Mesenchymal stem cell (in vitro differentiated cells and primary cell): ENCODE results near the gene SLC30A3.
A peak's percentile ranks its signal among the peaks of the same experiment; 100 is the strongest.

Source experiments
- DNase-seq: peaks from one replicate; pipeline ENCODE4 v3.0.0-alpha.2; 2013
- H2AFZ ChIP-seq: one replicate; pipeline ENCODE4 v1.6.1; 2013; ENCODE audit warnings: low read depth, mild to moderate bottlenecking, control low read depth, inconsistent platforms, low read length, moderate library complexity
- H2AK5ac ChIP-seq: 2 replicates; pipeline ENCODE4 v1.6.1; 2013; ENCODE audit warnings: low read length, moderate library complexity, mild to moderate bottlenecking, inconsistent platforms; ENCODE audit not compliant: severe bottlenecking
- H2BK120ac ChIP-seq: one replicate; pipeline ENCODE4 v1.6.1; 2013; ENCODE audit warnings: low read depth, mild to moderate bottlenecking, inconsistent platforms, low read length, moderate library complexity
- H2BK12ac ChIP-seq, 2 experiments: one replicate each; pipeline ENCODE4 v1.6.1; 2013; ENCODE audit warnings: inconsistent platforms in 2 of 2, low read length in 2 of 2, mild to moderate bottlenecking in 2 of 2, moderate library complexity in 2 of 2, control low read depth in 1 of 2
- H2BK15ac ChIP-seq: one replicate; pipeline ENCODE4 v1.6.1; 2013; ENCODE audit warnings: mild to moderate bottlenecking, low read depth, inconsistent platforms; ENCODE audit not compliant: poor library complexity, severe bottlenecking
- H2BK5ac ChIP-seq: 2 replicates; pipeline ENCODE4 v1.6.1; 2013; ENCODE audit warnings: low read depth, mild to moderate bottlenecking, low read length, control low read depth, inconsistent platforms; ENCODE audit not compliant: poor library complexity, severe bottlenecking
- H3K14ac ChIP-seq, 2 experiments: one replicate each; pipeline ENCODE4 v1.6.1; 2013; ENCODE audit warnings: inconsistent platforms in 2 of 2, low read length in 2 of 2, control low read depth in 1 of 2, mild to moderate bottlenecking in 1 of 2, moderate library complexity in 1 of 2
- H3K18ac ChIP-seq, 2 experiments: one replicate each; pipeline ENCODE4 v1.6.1; 2013; ENCODE audit warnings: inconsistent platforms in 2 of 2, low read length in 2 of 2, control low read depth in 1 of 2, low read depth in 1 of 2, mild to moderate bottlenecking in 1 of 2
- H3K23ac ChIP-seq, 2 experiments: one replicate each; pipeline ENCODE4 v1.6.1; 2013; ENCODE audit warnings: inconsistent platforms in 2 of 2, low read length in 2 of 2, mild to moderate bottlenecking in 2 of 2, moderate library complexity in 2 of 2, control low read depth in 1 of 2
- H3K27ac ChIP-seq: 2 replicates; pipeline ENCODE4 v1.5.1; 2013; ENCODE audit warnings: mild to moderate bottlenecking, moderate library complexity, low read length, control low read depth, inconsistent platforms; ENCODE audit not compliant: poor library complexity, severe bottlenecking
- H3K27me3 ChIP-seq, 2 experiments: 2 replicates each; pipeline versions ENCODE4 v1.6.1 to v1.7.0; 2013; ENCODE audit warnings: low read length in 2 of 2, mild to moderate bottlenecking in 2 of 2, moderate library complexity in 2 of 2, control low read depth in 1 of 2, inconsistent platforms in 1 of 2; ENCODE audit not compliant: control insufficient read depth in 1 of 2, insufficient read depth in 1 of 2
- H3K36me3 ChIP-seq, 2 experiments: 2 replicates each; pipeline versions ENCODE4 v1.6.1 to v1.7.0; 2013; ENCODE audit warnings: low read length in 2 of 2, control low read depth in 1 of 2, inconsistent platforms in 1 of 2, low read depth in 1 of 2, mild to moderate bottlenecking in 1 of 2; ENCODE audit not compliant: insufficient read depth in 2 of 2, control insufficient read depth in 1 of 2
- H3K4ac ChIP-seq, 2 experiments: one replicate each; pipeline ENCODE4 v1.6.1; 2013; ENCODE audit warnings: inconsistent platforms in 2 of 2, low read length in 2 of 2, mild to moderate bottlenecking in 2 of 2, moderate library complexity in 2 of 2, control low read depth in 1 of 2, low read depth in 1 of 2
- H3K4me1 ChIP-seq: 2 replicates; pipeline ENCODE4 v1.6.1; 2013; ENCODE audit warnings: low read depth, low read length, control low read depth; ENCODE audit not compliant: control insufficient read depth, insufficient read depth
- H3K4me2 ChIP-seq: 2 replicates; pipeline ENCODE4 v1.6.1; 2013; ENCODE audit warnings: low read length, mild to moderate bottlenecking, inconsistent platforms; ENCODE audit not compliant: poor library complexity, severe bottlenecking
- H3K4me3 ChIP-seq, 2 experiments: 2 replicates each; pipeline versions ENCODE4 v1.5.1 to v1.7.0; 2013; ENCODE audit warnings: low read length in 2 of 2, mild to moderate bottlenecking in 2 of 2, control low read depth in 1 of 2, low read depth in 1 of 2; ENCODE audit not compliant: insufficient read depth in 1 of 2
- H3K79me1 ChIP-seq: replicated peaks from 2 replicates; pipeline ENCODE4 v1.6.1; 2013; ENCODE audit warnings: mild to moderate bottlenecking, control low read depth, low read length, inconsistent platforms; ENCODE audit not compliant: poor library complexity, severe bottlenecking
- H3K9ac ChIP-seq: 2 replicates; pipeline ENCODE4 v1.7.0; 2013; ENCODE audit warnings: mild to moderate bottlenecking, low read length, moderate library complexity
- H3K9me3 ChIP-seq: 2 replicates; pipeline ENCODE4 v1.7.0; 2013; ENCODE audit warnings: mild to moderate bottlenecking, low read length; ENCODE audit not compliant: control insufficient read depth
- H4K8ac ChIP-seq: one replicate; pipeline ENCODE4 v1.6.1; 2013; ENCODE audit warnings: inconsistent platforms, mild to moderate bottlenecking, low read length, moderate library complexity
- H4K91ac ChIP-seq: one replicate; pipeline ENCODE4 v1.6.1; 2013; ENCODE audit warnings: mild to moderate bottlenecking, low read length, inconsistent platforms
- WGBS: methylation state at CpG from one replicate; pipeline ENCODE4 v1.1.7; 2013; ENCODE audit warnings: mixed read lengths; 5-methylcytosine and 5-hydroxymethylcytosine counted together

SLC30A3 gene

GRCh38 chr2:27285481-27285880 is 22.6 kb upstream of the SLC30A3 start:
- peaks cover 3% of the 10 kb centered on the region for H3K4me1 ChIP-seq
- no peak for DNase-seq
- H2BK15ac ChIP-seq, result no peak overlapping the region
- no peak overlapping the region for H2BK12ac ChIP-seq
- H3K18ac ChIP-seq, result no peak overlapping the region
- H3K36me3 ChIP-seq, result no peaks in the 10 kb centered on the region
- H2BK120ac ChIP-seq, result no peak overlapping the region
- peaks cover 41 to 74% of the 10 kb centered on the region in 2 experiments for H3K27me3 ChIP-seq
- no peaks in the 10 kb centered on the region for H3K9me3 ChIP-seq
- no peak overlapping the region for H2AFZ ChIP-seq
- H3K4me3 ChIP-seq, result no peak overlapping the region
- no peak overlapping the region for H3K23ac ChIP-seq
- H3K27ac ChIP-seq, result no peak overlapping the region
- H2BK5ac ChIP-seq, result no peak overlapping the region
- H3K9ac ChIP-seq, result no peak overlapping the region
- H2AK5ac ChIP-seq, result no peak overlapping the region
- no peaks in the 10 kb centered on the region for H3K79me1 ChIP-seq
- H4K91ac ChIP-seq, result no peak overlapping the region
- WGBS, result 100% methylated on average over 1 of the region's 6 CpGs
- H4K8ac ChIP-seq, result no peak overlapping the region
- H3K14ac ChIP-seq, result no peak overlapping the region
- H3K4ac ChIP-seq, result no peak overlapping the region
- H3K4me2 ChIP-seq, result no peak overlapping the region

GRCh38 chr2:27284996-27285395 is 22.1 kb upstream of the SLC30A3 start:
- no peak for DNase-seq
- Histone ChIP-seq H2AK5ac (no peak overlapping the region), H4K91ac (no peak overlapping the region), H3K18ac (no peak overlapping the region), H3K4me2 (no peak overlapping the region), H3K27me3 (peaks cover 41 to 76% of the 10 kb centered on the region in 2 experiments), H3K9me3 (no peaks in the 10 kb centered on the region), H3K4ac (no peak overlapping the region), H2BK5ac (no peak overlapping the region), H3K4me3 (no peak overlapping the region), H4K8ac (no peak overlapping the region), H3K23ac (no peak overlapping the region), H3K14ac (no peak overlapping the region), H3K79me1 (no peaks in the 10 kb centered on the region), H2AFZ (no peak overlapping the region), H3K4me1 (peaks cover 3% of the 10 kb centered on the region), H3K9ac (no peak overlapping the region), H2BK12ac (no peak overlapping the region), H2BK120ac (no peak overlapping the region), H2BK15ac (no peak overlapping the region), H3K27ac (no peak overlapping the region), H3K36me3 (no peaks in the 10 kb centered on the region)
- no CpG with 5 or more reads among the region's 1 CpG for WGBS

GRCh38 chr2:27282892-27283291 is 20.0 kb upstream of the SLC30A3 start:
- peak overlapping the region; percentile 0 to 12 for H2BK12ac ChIP-seq
- H3K27me3 ChIP-seq, result peaks cover 36 to 68% of the 10 kb centered on the region in 2 experiments
- no peak overlapping the region for H3K23ac ChIP-seq
- H3K9ac ChIP-seq, result no peak overlapping the region
- H3K14ac ChIP-seq, result peak overlapping the region in 1 of 2 experiments; percentile 88
- no peak overlapping the region for H2AK5ac ChIP-seq
- no peaks in the 10 kb centered on the region for H3K79me1 ChIP-seq
- H2BK5ac ChIP-seq, result no peak overlapping the region
- H3K27ac ChIP-seq, result no peak overlapping the region
- no peak overlapping the region for H4K8ac ChIP-seq
- peaks cover 3% of the 10 kb centered on the region for H3K4me1 ChIP-seq
- no peak overlapping the region for H3K4me3 ChIP-seq
- H2BK120ac ChIP-seq, result no peak overlapping the region
- no peaks in the 10 kb centered on the region for H3K36me3 ChIP-seq
- no peak overlapping the region for H2AFZ ChIP-seq
- 44% methylated on average over 3 of the region's 5 CpGs for WGBS
- no peak overlapping the region for H3K4ac ChIP-seq
- DNase-seq, result no peak
- H3K9me3 ChIP-seq, result no peaks in the 10 kb centered on the region
- H3K18ac ChIP-seq, result no peak overlapping the region
- peak overlapping the region; percentile 0 for H4K91ac ChIP-seq
- no peak overlapping the region for H2BK15ac ChIP-seq
- no peak overlapping the region for H3K4me2 ChIP-seq

- no peak within 1 kb of the TSS for H2BK120ac ChIP-seq
- no peaks in the 10 kb centered on the region for H3K36me3 ChIP-seq
- no peak within 1 kb of the TSS for H2AFZ ChIP-seq
- H3K27ac ChIP-seq, result no peak within 1 kb of the TSS
- no peak within 1 kb of the TSS for H3K23ac ChIP-seq
- H3K27me3 ChIP-seq, result peaks cover 33 to 66% of the 10 kb centered on the region in 2 experiments
- H3K79me1 ChIP-seq, result no peaks in the 10 kb centered on the region
- no peak within 1 kb of the TSS for H3K4ac ChIP-seq
- H4K8ac ChIP-seq, result no peak within 1 kb of the TSS
- peak within 1 kb of the TSS; percentile 0 to 19 for H2BK12ac ChIP-seq
- H2AK5ac ChIP-seq, result no peak within 1 kb of the TSS
- no peak for DNase-seq
- no peak within 1 kb of the TSS for H3K4me2 ChIP-seq
- H2BK5ac ChIP-seq, result no peak within 1 kb of the TSS
- H4K91ac ChIP-seq, result peak within 1 kb of the TSS; percentile 0
- WGBS, result 72% methylated on average over 5 of the region's 5 CpGs
- H3K4me1 ChIP-seq, result peaks cover 3% of the 10 kb centered on the region
- no peaks in the 10 kb centered on the region for H3K9me3 ChIP-seq
- peak within 1 kb of the TSS in 1 of 2 experiments; percentile 56 for H3K18ac ChIP-seq
- H3K9ac ChIP-seq, result no peak within 1 kb of the TSS
- no peak within 1 kb of the TSS for H3K4me3 ChIP-seq
- H3K14ac ChIP-seq, result peak within 1 kb of the TSS in 1 of 2 experiments; percentile 88
- H2BK15ac ChIP-seq, result no peak within 1 kb of the TSS
Measured at GRCh38 chr2:27281855-27282559, 19.2 kb upstream of the SLC30A3 start, which contains the start of gene TRIM54. TSS of gene TRIM54 (plus strand) at chr2:27282429. CDS start at chr2:27282732, 303 bp downstream.
